SK-N-SH (cell line): ENCODE measurements around the gene SETBP1.

Experiments
- CTCF ChIP-seq: fragments of 200-600 bp; sonication (generic); IDR thresholded peaks from 2 replicates; pipeline ENCODE4 v1.6.1; 2017; ENCODE audit warnings: antibody characterized with exemption, mild to moderate bottlenecking, moderate library complexity
- EP300 ChIP-seq, 2 experiments: IDR thresholded peaks; 2 replicates each; pipeline versions ENCODE4 v1.4.0 to v1.6.1; 2012; ENCODE audit warnings: borderline replicate concordance in 1 of 2, low read depth in 1 of 2, low read length in 1 of 2
- IRF3 ChIP-seq: fragments of 150-350 bp; IDR thresholded peaks from 2 replicates; pipeline ENCODE4 v1.6.1; 2016; ENCODE audit warnings: mild to moderate bottlenecking, low read depth, low read length
- MAX ChIP-seq: IDR thresholded peaks from 2 replicates; pipeline ENCODE4 v1.4.0; 2012; ENCODE audit warnings: low read depth
- MXI1 ChIP-seq: IDR thresholded peaks from 2 replicates; pipeline ENCODE4 v1.6.1; 2012; ENCODE audit warnings: mild to moderate bottlenecking, low read depth, low read length, improper control_type of control experiment
- NRF1 ChIP-seq: IDR thresholded peaks from 2 replicates; pipeline ENCODE4 v1.6.1; 2012; ENCODE audit warnings: low read depth, mild to moderate bottlenecking, low read length
- POLR2AphosphoS5 ChIP-seq: IDR thresholded peaks from 2 replicates; pipeline ENCODE4 v1.6.1; 2012; ENCODE audit warnings: low read depth, low read length
- RAD21 ChIP-seq: IDR thresholded peaks from 2 replicates; pipeline ENCODE4 v1.6.1; 2012; ENCODE audit warnings: mild to moderate bottlenecking, low read length
- REST ChIP-seq: IDR thresholded peaks from 2 replicates; pipeline ENCODE4 v1.6.1; 2012; ENCODE audit warnings: mild to moderate bottlenecking, low read depth, low read length, moderate library complexity
- RFX5 ChIP-seq: IDR thresholded peaks from 2 replicates; pipeline ENCODE4 v1.6.1; 2012; ENCODE audit warnings: mild to moderate bottlenecking, improper control_type of control experiment, low read length
- SIN3A ChIP-seq: IDR thresholded peaks from 2 replicates; pipeline ENCODE4 v1.6.1; 2012; ENCODE audit warnings: low read depth, mild to moderate bottlenecking, low read length, moderate library complexity, borderline replicate concordance
- USF1 ChIP-seq: IDR thresholded peaks from 2 replicates; pipeline ENCODE4 v1.4.0; 2012; ENCODE audit warnings: low read depth, borderline replicate concordance
- YY1 ChIP-seq: IDR thresholded peaks from 2 replicates; pipeline ENCODE4 v1.4.0; 2012; ENCODE audit warnings: low read depth, mild to moderate bottlenecking

GRCh38 chr18:44735096-44735495, 54.4 kb downstream of the SETBP1 start:
- TF ChIP-seq CTCF (no peak), USF1 (no peak), REST (no peak), RAD21 (no peak), POLR2AphosphoS5 (no peak), YY1 (no peak), RFX5 (no peak), EP300 (IDR thresholded peaks at IDR 0.05; ENCODE audit: borderline replicate concordance in 1 of 2, low read depth in 1 of 2, low read length in 1 of 2) (no peak), MAX (no peak), IRF3 (no peak), SIN3A (no peak), MXI1 (no peak), NRF1 (no peak)
